ENCODE results near the gene SATB1. TPM values are rescaled to one million over a fixed set of nuclear protein-coding genes. Genes with fewer than 3 reads are reported as not detected.

SATB1 gene
- total RNA-seq, 1 experiment from 2014 or later: not detected

DNA sequence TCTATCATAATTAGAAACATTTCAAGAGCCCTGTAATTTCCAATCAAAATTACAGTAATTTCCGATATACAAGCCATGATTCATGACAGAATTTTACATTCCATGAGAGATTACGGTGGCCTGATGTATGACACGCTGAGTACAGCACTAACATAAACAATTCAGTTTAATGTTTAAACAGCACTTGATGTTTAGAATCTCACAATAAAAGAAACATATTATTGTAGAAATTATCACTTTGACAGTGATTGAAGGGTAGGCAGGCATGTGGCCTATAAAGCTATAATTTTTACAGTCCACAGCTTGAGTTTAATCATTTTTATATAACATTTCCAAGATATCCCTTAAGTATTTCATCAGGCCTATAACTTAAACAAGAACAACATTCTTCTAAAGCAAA is 48.5 kb downstream of the SATB1 start:
- in situ Hi-C loops (cut with HindIII; ENCODE audit: low pct_unique_long_range_greater_than_20kb, low sequenced_read_pairs): no loop called here
- no peak for DNase-seq (ENCODE audit: low read depth)

DNA sequence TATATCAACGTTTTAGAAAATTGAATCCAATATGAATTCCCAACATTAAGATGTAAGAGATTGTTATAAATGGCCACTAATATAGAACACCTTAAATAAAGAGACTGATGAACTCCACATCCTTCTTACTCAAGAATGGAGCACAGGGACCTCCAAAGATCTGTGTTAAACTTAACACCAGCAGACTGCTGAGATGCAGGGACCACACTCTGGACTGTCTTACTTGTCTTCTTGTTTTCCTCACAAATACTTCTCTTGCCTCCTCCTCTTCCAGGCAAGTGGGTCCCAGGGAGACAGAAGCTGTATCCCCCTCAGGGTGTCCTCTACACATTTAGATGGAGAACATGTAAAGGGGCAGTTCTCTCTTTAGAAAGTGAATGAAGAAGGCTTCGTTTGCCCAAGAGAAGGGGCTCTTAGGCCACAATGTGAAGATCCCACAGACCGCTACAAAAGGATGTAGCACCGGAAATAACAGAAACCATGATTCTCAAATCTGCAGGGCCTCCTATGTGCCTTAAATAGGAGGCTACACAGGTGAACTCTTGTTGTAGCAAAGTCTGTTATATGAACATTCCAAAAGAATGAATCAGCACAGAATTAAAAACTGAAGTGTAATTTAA is 52.2 kb downstream of the SATB1 start:
- no peak for DNase-seq (ENCODE audit: low read depth)
- in situ Hi-C loops (cut with HindIII; ENCODE audit: low pct_unique_long_range_greater_than_20kb, low sequenced_read_pairs): no loop called here

DNA sequence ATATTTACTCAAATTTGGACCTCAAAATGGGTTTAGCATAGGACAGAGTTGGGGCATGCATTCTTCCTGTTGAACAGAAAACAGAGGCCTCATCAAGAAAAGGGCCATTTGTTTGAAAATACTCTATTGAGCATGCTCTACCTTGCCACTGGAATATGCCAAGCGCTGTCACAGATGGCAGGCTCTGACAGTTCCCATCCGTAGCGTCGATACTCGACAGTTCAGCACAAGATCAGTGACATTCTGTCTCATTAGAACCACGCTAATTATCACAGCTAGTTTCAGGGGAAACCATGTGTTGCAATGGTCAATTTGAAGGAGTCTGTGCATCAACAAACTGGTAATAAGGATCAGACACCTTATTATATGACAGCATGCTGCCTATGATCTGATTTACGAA is 54.5 kb downstream of the SATB1 start:
- in situ Hi-C loops (cut with HindIII; ENCODE audit: low pct_unique_long_range_greater_than_20kb, low sequenced_read_pairs): no loop called here

DNA sequence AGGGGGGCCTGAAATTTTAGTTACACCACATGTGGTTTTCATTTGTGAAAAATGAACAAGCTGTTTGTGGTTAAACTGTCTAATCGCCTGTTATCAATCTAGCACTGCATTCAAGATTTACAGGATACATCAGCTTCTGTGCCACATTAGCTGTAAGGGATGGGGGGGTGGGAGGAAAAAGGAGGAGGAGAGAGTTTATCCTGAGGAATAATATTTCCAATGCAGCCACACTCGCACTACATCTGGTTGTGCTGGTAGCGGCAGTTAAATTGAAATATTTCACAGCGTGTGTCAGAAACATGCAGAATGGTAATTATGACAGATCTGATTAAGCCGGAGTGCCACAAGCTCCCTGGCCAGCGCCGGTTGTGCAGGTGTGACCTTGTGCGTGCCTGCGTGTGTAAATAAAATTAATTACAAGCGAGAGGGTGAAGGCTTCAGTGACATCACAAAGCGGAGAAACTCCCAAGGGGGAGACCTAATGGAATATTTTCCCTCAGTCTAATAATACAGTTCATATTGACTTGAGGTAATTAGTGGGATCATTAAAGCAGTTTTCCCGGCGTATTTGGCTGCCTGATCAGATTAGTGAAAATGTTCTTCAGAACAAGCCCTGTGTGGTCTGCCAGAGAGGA is 55.5 kb downstream of the SATB1 start:
- DNase-seq (ENCODE audit: low read depth): no peak
- in situ Hi-C loops (cut with HindIII; ENCODE audit: low pct_unique_long_range_greater_than_20kb, low sequenced_read_pairs): no loop called here

More for the DNA sequence above, 54.5 kb downstream of the SATB1 start:
- DNase-seq (ENCODE audit: low read depth): no peak

DNA sequence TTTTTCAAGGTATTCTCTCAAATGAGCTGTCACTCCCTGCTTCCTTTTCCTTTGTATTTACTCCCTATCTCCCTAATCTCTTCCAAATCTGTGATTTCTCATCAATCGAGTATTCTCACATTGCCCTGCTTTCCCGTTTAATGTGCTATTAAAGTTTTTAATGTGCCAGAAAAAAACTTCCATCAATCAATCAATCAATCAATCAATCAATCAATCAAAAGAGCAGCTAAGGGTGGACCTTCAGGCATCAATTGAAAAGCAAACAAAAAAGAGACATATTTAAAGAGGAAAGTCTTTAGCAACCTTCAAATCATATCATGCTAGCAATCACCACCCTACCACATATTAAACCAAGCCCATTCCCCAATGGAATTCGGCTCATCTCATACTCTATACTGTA is 58.9 kb downstream of the SATB1 start:
- in situ Hi-C loops (cut with HindIII; ENCODE audit: low pct_unique_long_range_greater_than_20kb, low sequenced_read_pairs): no loop called here
- no peak for DNase-seq (ENCODE audit: low read depth)

DNA sequence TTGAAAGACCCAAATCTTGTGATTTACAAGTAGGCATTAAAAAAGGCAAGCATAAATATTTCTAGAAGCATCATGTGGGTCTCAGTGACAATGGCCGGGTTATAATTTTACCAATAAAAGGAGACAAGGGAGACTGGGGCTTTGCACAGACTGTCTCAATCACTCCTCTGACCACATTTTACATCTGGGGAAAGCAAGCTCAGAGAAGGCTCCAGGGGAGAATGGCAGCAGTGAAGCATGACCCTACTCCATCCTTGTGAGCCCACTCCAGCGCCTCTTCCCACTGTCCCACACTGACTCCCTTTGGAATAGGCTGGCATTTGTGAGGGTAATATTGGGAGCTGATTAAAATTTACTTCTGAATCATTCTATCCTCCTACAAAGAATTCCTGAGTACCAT is 61.8 kb downstream of the SATB1 start:
- DNase-seq (ENCODE audit: low read depth): no peak

DNA sequence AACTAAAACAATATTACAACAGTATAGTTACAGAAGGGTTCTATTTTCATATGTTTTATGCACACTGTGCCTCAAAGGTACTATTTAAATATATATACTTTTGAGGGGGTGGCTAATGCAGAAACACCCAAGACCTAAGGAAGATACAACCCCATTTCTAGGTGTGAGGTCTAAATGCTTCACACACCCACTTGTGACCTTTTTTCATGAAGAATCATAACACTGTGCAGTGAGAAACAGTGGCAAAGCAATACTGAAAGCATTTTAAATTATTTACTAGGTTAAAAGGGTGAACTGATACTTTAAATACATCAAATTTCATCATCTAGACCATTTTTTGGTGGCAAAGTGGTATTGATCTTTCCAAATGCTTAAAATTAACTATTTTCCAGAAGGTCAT is 67.4 kb downstream of the SATB1 start:
- no peak for DNase-seq (ENCODE audit: low read depth)
- in situ Hi-C loops (cut with HindIII; ENCODE audit: low pct_unique_long_range_greater_than_20kb, low sequenced_read_pairs): no loop called here

More for the DNA sequence above, 61.8 kb downstream of the SATB1 start:
- in situ Hi-C loops (cut with HindIII; ENCODE audit: low pct_unique_long_range_greater_than_20kb, low sequenced_read_pairs): no loop called here

DNA sequence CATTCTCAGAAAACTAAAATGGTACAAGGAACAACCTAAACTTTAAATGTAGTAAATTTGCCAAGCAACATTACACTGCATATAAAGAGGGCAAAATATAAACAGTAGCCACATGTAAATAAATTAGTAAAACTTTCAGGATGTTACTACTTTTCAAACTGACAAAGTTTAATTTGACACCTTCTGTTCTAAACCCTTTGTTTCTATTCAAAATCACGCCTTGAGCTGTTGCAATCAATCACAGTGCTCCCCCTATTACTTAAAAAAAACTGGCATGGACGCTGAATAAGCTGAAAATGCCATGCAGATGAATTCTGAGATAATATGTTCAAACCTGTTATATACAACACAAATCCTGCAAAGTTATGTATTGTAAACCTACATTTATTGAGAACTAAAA is 69.3 kb downstream of the SATB1 start:
- in situ Hi-C loops (cut with HindIII; ENCODE audit: low pct_unique_long_range_greater_than_20kb, low sequenced_read_pairs): no loop called here
- no peak for DNase-seq (ENCODE audit: low read depth)

DNA sequence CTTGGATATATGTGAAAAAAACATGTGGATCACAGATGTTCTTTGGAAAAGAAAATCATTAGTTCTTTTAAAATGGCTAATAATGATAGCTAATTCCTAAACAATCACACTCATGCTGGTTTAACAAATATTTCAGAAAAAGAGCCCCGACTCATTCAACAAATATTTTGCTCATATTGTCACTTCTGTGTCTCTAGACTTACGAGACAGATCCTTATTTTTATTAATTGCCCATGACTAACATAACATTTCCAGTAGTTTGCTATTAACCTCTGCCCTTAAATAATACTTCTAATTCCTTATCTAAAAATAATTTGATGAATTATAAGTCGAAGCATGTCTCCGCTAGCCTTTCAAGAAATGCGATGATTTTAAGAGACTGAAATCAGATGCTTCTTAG is 70.4 kb downstream of the SATB1 start:
- DNase-seq (ENCODE audit: low read depth): no peak
- in situ Hi-C loops (cut with HindIII; ENCODE audit: low pct_unique_long_range_greater_than_20kb, low sequenced_read_pairs): no loop called here

DNA sequence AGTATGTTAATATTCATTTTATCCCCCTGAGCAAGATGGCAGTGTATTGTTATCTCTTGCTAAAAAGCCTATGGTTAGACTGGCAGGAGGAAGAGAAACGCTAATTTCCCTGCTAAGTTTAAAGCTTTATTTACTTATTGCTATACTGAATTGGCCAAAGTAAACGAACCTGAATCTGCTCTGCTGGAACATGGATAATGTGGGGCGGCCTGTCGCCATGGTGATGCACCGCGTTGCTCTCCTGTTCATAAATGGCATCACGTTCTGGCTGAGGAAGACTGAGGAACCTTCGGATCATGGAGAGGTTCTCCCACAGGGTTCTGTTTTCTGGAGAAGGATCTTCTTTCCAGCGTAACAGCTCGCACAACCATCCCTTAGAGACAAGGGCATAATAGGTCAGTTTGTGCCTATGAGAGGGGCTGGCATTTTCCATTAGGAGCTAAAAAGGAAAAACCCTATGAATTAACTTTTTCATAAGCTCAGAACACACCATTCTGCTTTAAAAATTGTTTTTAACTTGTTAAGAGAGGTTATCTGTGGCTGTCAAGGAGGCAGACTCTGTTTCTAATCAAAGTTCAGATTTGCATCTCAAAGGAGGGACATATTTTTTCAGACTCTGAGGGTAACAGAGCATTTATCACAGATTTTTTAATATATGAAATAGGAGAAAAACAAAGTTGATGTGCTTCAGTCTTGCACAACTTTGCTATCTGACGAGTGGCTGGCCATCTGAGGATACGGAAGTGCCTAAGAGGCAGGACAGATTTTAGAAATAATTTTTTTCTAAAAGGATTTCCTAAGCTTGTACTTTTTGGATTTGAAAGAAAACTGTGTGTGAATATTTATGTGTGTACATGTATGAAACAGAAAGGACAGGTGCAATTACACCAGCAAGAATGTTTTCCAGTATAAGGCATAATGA is 73.1 kb downstream of the SATB1 start:
- DNase-seq (ENCODE audit: low read depth): no peak
- in situ Hi-C loops (cut with HindIII; ENCODE audit: low pct_unique_long_range_greater_than_20kb, low sequenced_read_pairs): no loop called here

DNA sequence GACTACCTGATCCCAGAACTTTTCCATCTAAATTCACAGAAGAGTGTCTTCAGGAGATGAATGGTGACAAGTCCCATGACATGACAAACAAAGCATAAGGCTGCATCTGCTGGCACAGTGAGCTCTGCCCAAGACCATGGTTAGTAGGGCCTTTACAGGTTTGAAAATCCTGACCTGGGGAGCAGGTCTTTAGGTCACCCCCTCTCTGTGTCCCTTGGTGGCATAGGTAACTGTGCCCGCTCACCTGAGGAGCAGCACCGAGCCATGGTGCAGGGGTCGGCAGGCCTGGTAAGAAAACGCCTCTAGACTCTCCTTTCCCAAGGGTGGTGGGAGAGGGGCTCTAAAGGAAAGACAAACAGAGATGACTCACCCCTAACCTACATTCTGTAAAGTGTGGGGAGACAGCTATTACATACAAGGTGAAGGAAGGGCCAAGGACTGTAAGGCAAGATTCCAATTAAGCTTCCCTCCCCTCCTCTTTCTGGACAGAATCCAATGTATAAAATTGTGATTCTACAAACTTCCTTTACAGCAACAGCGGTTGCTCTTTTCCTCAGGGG is 74.0 kb downstream of the SATB1 start:
- no peak for DNase-seq (ENCODE audit: low read depth)
- in situ Hi-C loops (cut with HindIII; ENCODE audit: low pct_unique_long_range_greater_than_20kb, low sequenced_read_pairs): no loop called here

DNA sequence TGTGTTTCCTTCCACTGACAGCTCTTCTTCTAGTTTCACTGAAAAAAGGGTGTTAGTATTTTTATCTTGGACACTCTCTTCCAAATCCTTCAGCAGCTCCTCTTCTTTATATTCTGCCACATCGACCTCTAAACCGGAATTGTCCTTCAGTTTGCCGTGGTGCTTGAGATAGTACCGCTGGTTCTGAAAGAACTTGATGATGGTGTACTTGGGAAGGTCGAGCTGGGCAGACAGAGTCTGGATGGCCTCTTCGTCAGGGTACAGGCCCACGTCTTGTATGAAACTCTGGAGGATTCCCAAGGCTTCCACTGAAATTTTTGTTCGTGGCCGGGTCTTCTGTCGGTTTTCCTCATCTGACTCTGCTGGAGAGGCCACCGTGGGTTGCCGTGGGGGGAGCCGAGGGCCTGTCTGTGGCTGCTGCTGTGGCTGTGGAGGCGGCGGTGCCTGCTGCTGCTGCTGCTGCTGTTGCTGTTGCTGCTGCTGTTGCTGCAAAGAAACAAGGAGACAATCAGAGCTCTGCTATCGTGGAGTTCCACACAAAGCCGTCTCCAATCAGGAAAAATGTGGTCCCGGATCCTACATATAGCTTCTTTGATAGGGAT is 75.8 kb downstream of the SATB1 start:
- no peak for DNase-seq (ENCODE audit: low read depth)
- in situ Hi-C loops (cut with HindIII; ENCODE audit: low pct_unique_long_range_greater_than_20kb, low sequenced_read_pairs): no loop called here

DNA sequence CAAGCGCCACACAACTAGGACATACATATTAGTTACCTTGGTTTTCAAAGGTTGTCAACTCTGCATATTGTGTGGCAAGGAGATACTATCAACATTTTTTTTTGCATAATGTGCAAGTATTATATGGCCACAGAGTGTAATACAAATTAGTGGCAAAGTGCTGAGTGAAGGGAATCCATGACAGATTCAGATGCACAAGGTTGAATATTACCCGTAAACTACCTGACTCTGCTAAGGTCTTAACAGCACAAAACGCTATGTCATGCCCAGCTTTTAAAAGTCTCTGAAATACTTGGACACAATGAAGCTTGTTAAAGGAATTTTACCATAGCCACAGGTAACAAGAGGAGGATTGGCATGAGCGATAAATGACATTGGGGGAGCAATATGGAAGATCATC is 79.0 kb downstream of the SATB1 start:
- DNase-seq (ENCODE audit: low read depth): no peak
- in situ Hi-C loops (cut with HindIII; ENCODE audit: low pct_unique_long_range_greater_than_20kb, low sequenced_read_pairs): no loop called here

DNA sequence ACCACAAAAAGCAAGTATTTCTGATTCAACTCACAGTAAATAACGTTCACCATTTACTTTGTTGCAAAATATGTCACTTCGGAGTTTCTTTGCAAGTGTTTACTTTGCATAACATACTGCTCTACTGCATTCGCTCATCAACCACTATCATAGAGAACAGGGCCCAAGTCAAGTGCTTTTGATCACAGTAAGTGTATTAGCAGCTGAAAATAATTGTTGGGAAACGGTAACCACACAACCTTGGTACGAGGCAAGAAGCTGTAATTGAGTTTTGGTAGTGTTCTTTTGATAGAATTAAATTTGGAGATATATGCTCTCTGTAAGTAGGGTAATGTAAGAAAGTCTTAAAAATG is 80.1 kb downstream of the SATB1 start:
- no peak for DNase-seq (ENCODE audit: low read depth)
- in situ Hi-C loops (cut with HindIII; ENCODE audit: low pct_unique_long_range_greater_than_20kb, low sequenced_read_pairs): no loop called here

DNA sequence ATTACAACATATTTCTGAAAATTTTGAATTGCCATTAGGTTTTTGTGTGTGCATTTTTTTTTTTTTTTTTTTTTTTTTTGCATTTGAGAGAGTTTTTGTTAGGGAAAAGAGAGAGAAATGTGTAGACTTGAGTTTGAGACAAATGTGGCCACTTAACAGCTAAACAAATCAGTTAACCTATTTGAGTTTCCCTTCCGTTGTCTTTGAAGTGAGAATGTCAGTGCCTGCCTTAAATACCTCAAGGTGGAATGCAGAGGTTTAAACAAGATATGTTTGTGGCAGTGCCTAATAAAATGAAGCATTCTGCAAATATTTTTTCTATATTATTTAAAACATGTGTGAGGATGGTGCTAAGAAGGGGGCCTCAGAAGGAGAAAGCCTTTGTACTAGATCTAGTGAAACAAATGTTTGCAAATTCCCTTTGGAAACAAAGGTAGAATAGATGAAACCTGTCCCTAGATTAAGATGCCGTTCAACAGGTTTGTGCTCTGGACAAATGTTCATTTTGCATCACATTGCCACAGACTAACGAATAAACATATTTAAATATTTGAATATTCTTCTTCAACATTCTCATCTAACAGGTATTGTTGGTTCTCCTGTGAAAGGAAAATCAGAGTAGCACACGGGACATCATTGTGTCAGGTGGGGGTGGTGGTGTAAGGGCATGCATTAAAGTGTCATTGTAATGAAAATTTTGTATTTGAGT is 80.7 kb downstream of the SATB1 start:
- in situ Hi-C loops (cut with HindIII; ENCODE audit: low pct_unique_long_range_greater_than_20kb, low sequenced_read_pairs): no loop called here
- no peak for DNase-seq (ENCODE audit: low read depth)

DNA sequence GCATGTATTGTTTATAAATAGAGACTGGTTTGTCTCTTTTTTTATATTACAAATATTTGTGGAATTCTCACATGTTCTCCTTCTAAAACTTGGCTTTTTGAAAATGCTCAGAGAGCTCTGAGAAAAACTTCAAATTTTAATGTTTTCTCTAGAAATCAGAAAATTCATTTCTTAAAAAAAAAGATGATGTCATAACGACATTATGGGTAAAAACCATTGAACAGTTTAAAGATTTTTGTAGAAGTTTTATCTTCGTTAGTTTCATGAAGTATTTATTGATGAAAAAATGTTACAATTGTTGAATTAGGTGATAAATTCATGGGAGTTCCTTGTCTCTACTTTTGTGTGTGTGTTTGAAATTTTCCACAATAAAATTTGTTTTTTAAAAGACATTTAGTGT is 81.3 kb downstream of the SATB1 start:
- DNase-seq (ENCODE audit: low read depth): no peak
- in situ Hi-C loops (cut with HindIII; ENCODE audit: low pct_unique_long_range_greater_than_20kb, low sequenced_read_pairs): no loop called here

DNA sequence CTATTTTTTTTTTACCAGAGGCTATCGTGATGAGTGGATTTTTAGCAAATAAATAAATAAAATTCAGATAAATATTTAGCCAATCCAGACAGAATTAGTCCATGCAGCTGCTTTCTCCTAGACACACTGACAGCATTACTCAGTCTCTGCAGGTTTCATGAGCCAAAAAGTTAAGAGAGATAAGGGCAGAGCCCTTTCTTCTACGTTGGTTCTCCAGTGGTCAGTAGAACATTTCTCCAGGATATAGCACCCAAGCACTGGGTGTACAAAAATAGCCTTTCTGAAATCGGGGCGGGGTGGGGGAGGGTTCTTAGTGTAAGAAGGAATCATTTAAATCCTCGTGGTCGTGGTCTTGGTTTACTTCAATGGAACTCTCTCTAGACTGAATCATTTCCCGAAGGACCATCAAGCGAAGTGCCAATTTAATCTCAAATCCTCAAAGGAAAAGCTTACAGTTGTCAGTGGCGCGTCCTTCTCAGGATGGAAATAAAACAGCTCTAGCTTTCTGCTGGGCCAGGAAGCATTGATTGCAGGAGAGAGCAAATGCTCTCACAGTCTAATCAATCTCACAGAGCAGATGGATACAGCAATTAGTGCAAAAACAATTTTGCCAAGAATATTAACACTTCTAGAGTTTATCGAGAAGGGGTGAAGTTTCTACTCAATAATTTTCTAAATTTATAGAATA is 86.2 kb downstream of the SATB1 start:
- DNase-seq (ENCODE audit: low read depth): no peak
- in situ Hi-C loops (cut with HindIII; ENCODE audit: low pct_unique_long_range_greater_than_20kb, low sequenced_read_pairs): no loop called here

DNA sequence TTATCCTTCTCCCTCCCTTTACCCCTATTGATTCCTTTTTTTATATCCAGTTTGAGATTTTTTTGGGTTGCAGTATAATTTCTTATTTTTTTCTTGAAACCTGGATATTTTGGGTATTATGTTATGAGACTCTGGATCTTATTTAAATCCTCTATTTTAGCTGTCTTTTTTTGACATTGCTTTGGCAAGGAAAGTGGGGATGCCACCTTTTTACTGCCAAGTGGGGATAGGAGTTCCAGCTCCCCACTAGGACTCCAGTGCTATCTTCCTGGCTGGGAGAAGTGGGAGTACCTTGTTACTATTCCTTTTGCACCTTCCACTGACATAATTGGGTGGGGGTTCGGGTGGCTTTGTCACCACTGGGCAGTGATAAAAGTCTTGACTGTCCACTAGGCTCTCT is 87.9 kb downstream of the SATB1 start:
- no peak for DNase-seq (ENCODE audit: low read depth)
- in situ Hi-C loops (cut with HindIII; ENCODE audit: low pct_unique_long_range_greater_than_20kb, low sequenced_read_pairs): no loop called here
